Measurements from ENCODE around the gene AK4. TPM values are rescaled to one million over a fixed set of nuclear protein-coding genes. Genes with fewer than 3 reads are reported as not detected.
"Not testable (repeated sequence)": the region's sequence is repeated elsewhere in the genome, so short reads cannot be mapped to it uniquely, and the experiment has no call there.

Gene AK4
- total RNA-seq, 1 experiment from 2014 or later = 12.1 TPM

GRCh38 chr1:65150583-65151263 is 2.7 kb downstream of the AK4 start:
- no peak for DNase-seq (ENCODE audit: low read depth)

GRCh38 chr1:65151641-65152040 is 3.6 kb downstream of the AK4 start:
- DNase-seq (ENCODE audit: low read depth) = no peak

GRCh38 chr1:65153635-65154034 is 5.6 kb downstream of the AK4 start:
- no peak for DNase-seq (ENCODE audit: low read depth)

GRCh38 chr1:65156910-65157545 is 9.0 kb downstream of the AK4 start:
- DNase-seq (ENCODE audit: low read depth) = no peak

GRCh38 chr1:65157546-65157941 is 9.5 kb downstream of the AK4 start:
- DNase-seq (ENCODE audit: low read depth) = no peak

- not testable (repeated sequence) for DNase-seq (ENCODE audit: low read depth)
These were observed 11.3 kb downstream of the AK4 start for GRCh38 chr1:65159291-65159688.

GRCh38 chr1:65159801-65160523 is 12.0 kb downstream of the AK4 start:
- no peak for DNase-seq (ENCODE audit: low read depth)

GRCh38 chr1:65163201-65163805 is 15.3 kb downstream of the AK4 start:
- no peak for DNase-seq (ENCODE audit: low read depth)

GRCh38 chr1:65164101-65164500 is 16.1 kb downstream of the AK4 start:
- DNase-seq (ENCODE audit: low read depth) = not testable (repeated sequence)

GRCh38 chr1:65164633-65165032 is 16.6 kb downstream of the AK4 start:
- no peak for DNase-seq (ENCODE audit: low read depth)

GRCh38 chr1:65165269-65165993 is 17.4 kb downstream of the AK4 start:
- DNase-seq (ENCODE audit: low read depth) = peak; percentile 28

GRCh38 chr1:65166572-65167305 is 18.7 kb downstream of the AK4 start:
- DNase-seq (ENCODE audit: low read depth) = no peak

- no peak for DNase-seq (ENCODE audit: low read depth)
These were observed 19.7 kb downstream of the AK4 start for GRCh38 chr1:65167586-65168242.

GRCh38 chr1:65168867-65169266 is 20.9 kb downstream of the AK4 start:
- no peak for DNase-seq (ENCODE audit: low read depth)

GRCh38 chr1:65170511-65171142 is 22.6 kb downstream of the AK4 start:
- DNase-seq (ENCODE audit: low read depth) = no peak

- DNase-seq (ENCODE audit: low read depth) = peak; percentile 78
These were observed 25.1 kb downstream of the AK4 start for GRCh38 chr1:65172936-65173690.

GRCh38 chr1:65174585-65174984 is 26.6 kb downstream of the AK4 start:
- DNase-seq (ENCODE audit: low read depth) = peak; percentile 96

GRCh38 chr1:65175171-65176055 is 27.4 kb downstream of the AK4 start:
- DNase-seq (ENCODE audit: low read depth) = no peak
